Measurements from ENCODE around the gene C1orf210. TPM values are rescaled to one million over a fixed set of nuclear protein-coding genes. Genes with fewer than 3 reads are reported as not detected.

The C1orf210 gene
- total RNA-seq, 6 donors from 2014 or later = 12.5 to 38.3 (median 27.1) TPM

GRCh38 chr1:43246466-43247213 is 38.7 kb downstream of the C1orf210 start:
- no peak for ATAC-seq (ENCODE audit: low FRiP score in 2 of 2)
- no peak for TF ChIP-seq CTCF (IDR thresholded peaks at IDR 0.05)
- no peak for TF ChIP-seq POLR2A (IDR thresholded peaks at IDR 0.05)
- no peak for TF ChIP-seq EP300 (IDR thresholded peaks at IDR 0.05)
- TF ChIP-seq POLR2AphosphoS5 (IDR thresholded peaks at IDR 0.05) = no peak
- DNase-seq = no peak

GRCh38 chr1:43243299-43243698 is 42.1 kb downstream of the C1orf210 start:
- Histone ChIP-seq H3K27ac (no peak overlapping the region), H3K4me1 (peaks cover 9 to 18% (median 13%) of the 10 kb centered on the region in 4 donors), H3K4me3 (no peak overlapping the region), H3K9me3 (no peaks in the 10 kb centered on the region), H3K27me3 (no peaks in the 10 kb centered on the region), H3K36me3 (no peaks in the 10 kb centered on the region)
- TF ChIP-seq POLR2A (IDR thresholded peaks at IDR 0.05) (no peak), CTCF (IDR thresholded peaks at IDR 0.05) (no peak), EP300 (IDR thresholded peaks at IDR 0.05) (no peak), POLR2AphosphoS5 (IDR thresholded peaks at IDR 0.05) (no peak)
- 90 to 92% methylated on average over 6 of the region's 6 CpGs for WGBS, 2 donors
- DNase-seq (no peak), ATAC-seq (ENCODE audit: low FRiP score in 2 of 2) (no peak)

More at GRCh38 chr1:43246466-43247213, 38.7 kb downstream of the C1orf210 start:
- Histone ChIP-seq H3K4me3 (no peak overlapping the region), H3K27me3 (no peaks in the 10 kb centered on the region), H3K4me1 (peaks cover 0 to 2% (median under 1%) of the 10 kb centered on the region in 4 donors), H3K9me3 (no peaks in the 10 kb centered on the region), H3K36me3 (no peaks in the 10 kb centered on the region), H3K27ac (no peak overlapping the region)
- WGBS, 2 donors = 95 to 98% methylated on average over 4 of the region's 4 CpGs

DNA sequence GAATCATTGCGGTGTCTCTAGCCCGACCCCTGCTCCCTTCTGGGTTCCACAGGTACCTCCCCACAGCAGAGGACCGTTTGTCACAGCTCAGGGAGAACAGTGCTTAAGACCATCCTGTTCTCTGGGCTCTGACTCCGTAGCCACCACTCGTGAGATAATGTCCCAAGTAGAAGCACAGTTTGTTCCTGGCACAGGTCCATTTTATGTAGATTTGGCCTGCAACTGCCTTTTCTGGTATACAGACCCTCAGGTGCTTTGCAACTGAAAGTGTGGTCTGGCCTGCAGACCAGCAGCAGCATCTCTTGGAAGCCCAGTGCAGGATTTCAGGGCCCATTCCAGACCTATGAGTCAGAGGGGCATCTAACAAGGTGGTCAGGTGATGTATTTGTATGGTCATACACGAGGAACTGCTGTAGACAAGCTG is 44.0 kb downstream of the C1orf210 start:
- Histone ChIP-seq H3K36me3 (no peaks in the 10 kb centered on the region), H3K9me3 (no peaks in the 10 kb centered on the region), H3K27me3 (no peaks in the 10 kb centered on the region), H3K4me3 (no peak overlapping the region), H3K4me1 (peaks cover 14 to 27% (median 21%) of the 10 kb centered on the region in 4 donors), H3K27ac (no peak overlapping the region)
- TF ChIP-seq POLR2A (IDR thresholded peaks at IDR 0.05) (no peak), EP300 (IDR thresholded peaks at IDR 0.05) (no peak), CTCF (IDR thresholded peaks at IDR 0.05) (no peak), POLR2AphosphoS5 (IDR thresholded peaks at IDR 0.05) (no peak)
- ATAC-seq (ENCODE audit: low FRiP score in 2 of 2) = peak in 1 of 2 donors; percentile 54
- DNase-seq = peak in 1 of 2 donors; percentile 47
- WGBS, 2 donors = 54 to 66% methylated on average over 6 of the region's 6 CpGs

- ATAC-seq (ENCODE audit: low FRiP score in 2 of 2) (no peak), DNase-seq (no peak)
- no peaks in the 10 kb centered on the region for H3K36me3 ChIP-seq
- H3K4me1 ChIP-seq = peaks cover 14 to 30% (median 24%) of the 10 kb centered on the region in 4 donors
- no peaks in the 10 kb centered on the region for H3K27me3 ChIP-seq
- H3K9me3 ChIP-seq = no peaks in the 10 kb centered on the region
- WGBS, 2 donors = 43 to 64% methylated on average over 3 of the region's 3 CpGs
- peak overlapping the region in 1 of 4 donors; percentile 32 for H3K27ac ChIP-seq
- no peak overlapping the region for H3K4me3 ChIP-seq
- TF ChIP-seq EP300 (IDR thresholded peaks at IDR 0.05) = no peak
- TF ChIP-seq POLR2AphosphoS5 (IDR thresholded peaks at IDR 0.05) = no peak
- no peak for TF ChIP-seq POLR2A (IDR thresholded peaks at IDR 0.05)
- no peak for TF ChIP-seq CTCF (IDR thresholded peaks at IDR 0.05)
Measured at GRCh38 chr1:43239484-43239883, 45.9 kb downstream of the C1orf210 start.
